NCI-H1694 treated with DMSO at 0.1 percent for 48 hours (cell line): ENCODE measurements around the gene LHX6.

Experiments
- DNase-seq: peaks from one replicate; lab custom pipeline; 2025; lab: John Stamatoyannopoulos, UW

The LHX6 gene

GRCh38 chr9:122228568-122229484, at the start of gene LHX6:
Gene LHX6 (minus strand): TSS chr9:122228957. CDS start chr9:122228740, 217 bp downstream.
- no peak for DNase-seq

GRCh38 chr9:122277285-122277897, 48.6 kb upstream of the LHX6 start:
- DNase-seq: no peak

- no peak for DNase-seq
These were observed 47.3 kb upstream of the LHX6 start for GRCh38 chr9:122276096-122276495.

- DNase-seq: no peak
These were observed 45.3 kb upstream of the LHX6 start for GRCh38 chr9:122274055-122274454.

GRCh38 chr9:122268041-122268814, 39.5 kb upstream of the LHX6 start:
- no peak for DNase-seq

- no peak for DNase-seq
These were observed 36.6 kb upstream of the LHX6 start for GRCh38 chr9:122265149-122265915.

- peak; percentile 49 for DNase-seq
These were observed 35.8 kb upstream of the LHX6 start, which contains the start of the genes MRRF and RBM18 for GRCh38 chr9:122264360-122265148. Gene MRRF (plus strand): TSS chr9:122264882. CDS start chr9:122270892, 6,010 bp downstream. Gene RBM18 (minus strand): TSS chr9:122264840. CDS start chr9:122261492, 3,348 bp downstream.

GRCh38 chr9:122263699-122264349, 35.1 kb upstream of the LHX6 start:
- DNase-seq: peak; percentile 0

DNA sequence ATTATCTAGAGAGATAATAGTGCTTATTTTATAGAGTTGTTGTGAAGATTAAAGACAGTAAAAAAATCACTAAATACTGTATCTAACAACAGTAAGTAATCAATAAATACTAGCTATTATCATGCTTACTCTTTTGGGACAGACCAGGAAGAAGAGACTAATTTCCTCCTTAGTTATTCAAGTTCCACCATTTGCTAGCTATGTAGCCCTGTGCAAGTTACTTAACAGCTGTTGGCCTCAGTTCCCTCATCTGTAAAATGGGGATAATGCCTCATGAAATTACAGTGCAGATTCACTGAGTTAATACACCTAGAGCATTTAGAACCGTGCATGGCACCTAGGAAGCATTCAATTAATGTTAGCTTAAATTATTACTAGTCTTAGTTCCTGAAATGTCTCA, 33.3 kb upstream of the LHX6 start:
- DNase-seq: no peak

DNA sequence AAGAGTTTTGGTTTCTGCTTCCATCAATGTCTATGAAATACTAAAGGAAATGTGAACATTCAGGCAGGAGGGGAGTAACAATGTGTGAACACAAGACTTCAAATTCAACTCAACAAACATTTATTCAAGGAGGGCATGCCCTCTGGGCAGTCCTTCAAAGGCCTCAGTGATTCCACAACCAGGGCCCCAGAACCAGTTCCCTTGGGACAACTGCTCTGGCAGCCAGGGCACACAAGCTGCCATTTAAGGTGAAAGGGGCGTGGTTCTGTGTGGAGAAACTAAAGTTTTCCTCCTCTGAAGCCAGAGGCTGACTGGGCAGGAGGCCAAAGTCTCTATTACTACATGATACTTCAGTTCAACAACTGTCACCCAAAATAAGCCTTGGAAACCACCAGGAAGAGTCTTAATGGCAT, 32.7 kb upstream of the LHX6 start:
- no peak for DNase-seq

- no peak for DNase-seq
These were observed 30.2 kb upstream of the LHX6 start for GRCh38 chr9:122258886-122259415.

DNA sequence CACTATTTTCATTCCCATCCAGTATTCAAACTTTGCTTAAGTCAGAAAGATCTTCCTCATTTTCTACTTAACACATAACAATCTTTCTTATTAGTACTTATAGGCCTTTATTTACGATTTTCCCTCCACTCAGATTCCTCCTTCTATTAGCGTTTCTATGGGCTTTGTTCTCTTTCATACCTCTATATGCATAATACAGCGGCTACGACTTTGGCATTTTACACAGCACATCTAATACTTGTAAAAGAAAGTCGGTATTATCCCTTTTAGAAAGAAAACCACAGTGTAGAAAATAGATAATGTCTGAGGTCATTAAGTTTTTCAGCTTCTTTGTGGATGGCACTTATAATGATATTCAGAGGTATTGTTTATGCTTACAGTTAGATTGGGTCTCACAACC, 27.4 kb upstream of the LHX6 start:
- DNase-seq: no peak

DNA sequence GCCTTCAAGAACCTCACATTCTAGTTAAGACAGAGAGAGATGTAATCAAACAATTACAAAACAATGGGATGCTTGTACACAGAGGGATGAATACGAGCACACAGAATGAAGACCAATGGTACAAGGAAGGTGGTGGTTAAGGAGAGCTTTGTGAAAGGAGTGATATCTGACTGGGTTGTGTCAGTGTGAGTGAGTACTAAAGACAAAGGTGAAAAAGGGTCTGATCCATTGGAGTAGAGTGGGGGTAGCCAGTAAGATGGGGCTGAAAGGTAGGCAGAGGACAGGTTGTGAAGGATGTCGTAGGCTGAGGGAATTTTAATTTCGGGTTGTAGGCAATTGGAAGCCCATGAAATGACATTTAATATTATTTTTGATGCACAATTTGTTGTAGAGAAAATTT, 26.0 kb upstream of the LHX6 start:
- no peak for DNase-seq

GRCh38 chr9:122252796-122253195, 24.0 kb upstream of the LHX6 start:
- DNase-seq: no peak

GRCh38 chr9:122251351-122251750, 22.6 kb upstream of the LHX6 start:
- DNase-seq: no peak

GRCh38 chr9:122248448-122248865, 19.7 kb upstream of the LHX6 start:
- DNase-seq: no peak

- no peak for DNase-seq
These were observed 17.9 kb upstream of the LHX6 start for GRCh38 chr9:122246666-122247065.

GRCh38 chr9:122244349-122244748, 15.6 kb upstream of the LHX6 start:
- no peak for DNase-seq

DNA sequence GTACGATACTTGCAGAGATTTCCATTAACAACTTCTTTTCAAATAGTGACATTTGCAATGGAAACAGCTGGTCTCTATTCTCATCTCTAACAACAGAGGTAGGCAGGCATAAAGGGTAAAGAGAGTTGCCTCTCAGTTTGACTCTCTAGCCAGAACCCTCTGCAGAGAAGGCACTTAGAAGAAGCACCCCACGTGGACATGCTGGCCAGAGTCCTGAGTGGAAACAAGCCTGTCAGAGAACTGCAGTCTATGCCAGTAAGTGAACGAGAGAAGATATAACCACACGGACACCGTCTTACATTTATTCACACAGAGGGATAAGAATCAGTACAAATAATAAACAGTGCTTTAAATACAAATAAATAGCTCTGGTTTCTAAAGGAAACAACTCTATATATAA, 11.0 kb upstream of the LHX6 start:
- no peak for DNase-seq

DNA sequence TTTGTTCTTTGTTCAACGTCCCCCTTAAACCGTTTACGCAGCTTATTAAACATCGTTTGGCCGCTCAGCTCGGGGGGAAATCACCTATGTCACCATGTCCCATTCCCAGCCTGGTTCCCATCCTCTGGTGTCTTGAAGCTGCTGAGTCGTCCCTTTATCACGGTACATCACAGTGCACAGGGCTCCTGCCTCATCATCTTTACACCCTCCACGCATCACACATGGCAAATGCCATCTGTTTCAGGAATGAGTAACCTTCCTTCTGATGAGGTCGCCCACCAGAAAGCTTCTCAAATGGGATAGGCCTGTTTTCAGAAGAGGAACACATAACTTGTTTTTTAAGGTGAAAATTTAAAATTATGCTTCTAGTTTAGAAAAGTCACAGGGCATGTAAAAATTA, 7.9 kb upstream of the LHX6 start:
- no peak for DNase-seq
